HL-60 (cell line): ENCODE results near the gene GRP.

Experiments
- DNase-seq, 2 experiments: peaks; one replicate each; pipeline ENCODE4 v3.0.0-alpha.2; 2010 to 2020; ENCODE audit warnings: low read depth in 1 of 2, low spot score in 1 of 2
- H3K27ac ChIP-seq: fragments of 250-450 bp; sonication (Bioruptor Pico); replicated peaks from 2 replicates; pipeline ENCODE4 v1.5.1; 2020; ENCODE audit warnings: mild to moderate bottlenecking, moderate library complexity
- H3K27me3 ChIP-seq: fragments of 250-450 bp; sonication (Bioruptor Pico); 2 replicates; pipeline ENCODE4 v1.5.1; 2021; ENCODE audit warnings: mild to moderate bottlenecking, moderate library complexity; ENCODE audit not compliant: insufficient read depth, poor library complexity, severe bottlenecking
- H3K4me3 ChIP-seq: replicated peaks from 2 replicates; pipeline ENCODE4 v1.5.1; 2011; ENCODE audit warnings: mild to moderate bottlenecking, control low read depth, low read length; ENCODE audit not compliant: insufficient read depth
- CTCF ChIP-seq: IDR thresholded peaks from one replicate; pipeline ENCODE4 v1.5.1; 2011; ENCODE audit warnings: low read length, control low read depth, inconsistent platforms; ENCODE audit not compliant: insufficient read depth
- GABPA ChIP-seq: IDR thresholded peaks from 2 replicates; pipeline ENCODE4 v1.6.1; 2012; ENCODE audit warnings: low read depth
- POLR2AphosphoS5 ChIP-seq: IDR thresholded peaks from 2 replicates; pipeline ENCODE4 v1.6.1; 2012; ENCODE audit warnings: low read depth
- REST ChIP-seq: IDR thresholded peaks from 2 replicates; pipeline ENCODE4 v1.6.1; 2012; ENCODE audit warnings: low read depth; ENCODE audit not compliant: insufficient replicate concordance
- SPI1 ChIP-seq: IDR thresholded peaks from 2 replicates; pipeline ENCODE4 v1.6.1; 2012; ENCODE audit warnings: low read depth, mild to moderate bottlenecking, borderline replicate concordance

The GRP gene

GRCh38 chr18:59208602-59209125, 11.3 kb upstream of the GRP start:
- TF ChIP-seq REST (no peak), POLR2AphosphoS5 (no peak), GABPA (no peak), CTCF (no peak), SPI1 (no peak)
- Histone ChIP-seq H3K27ac (no peak overlapping the region), H3K27me3 (peaks cover 16% of the 10 kb centered on the region), H3K4me3 (no peak overlapping the region)
- DNase-seq: no peak

GRCh38 chr18:59210299-59210698, 9.7 kb upstream of the GRP start:
- no peak for DNase-seq
- Histone ChIP-seq H3K27ac (no peak overlapping the region), H3K27me3 (peaks cover 7% of the 10 kb centered on the region), H3K4me3 (no peak overlapping the region)
- TF ChIP-seq POLR2AphosphoS5 (no peak), GABPA (no peak), CTCF (no peak), REST (no peak), SPI1 (no peak)

GRCh38 chr18:59211629-59212028, 8.3 kb upstream of the GRP start:
- Histone ChIP-seq H3K27ac (no peak overlapping the region), H3K27me3 (peaks cover 13% of the 10 kb centered on the region), H3K4me3 (no peak overlapping the region)
- no peak for TF ChIP-seq GABPA
- TF ChIP-seq POLR2AphosphoS5: no peak
- TF ChIP-seq CTCF: no peak
- TF ChIP-seq SPI1: no peak
- no peak for TF ChIP-seq REST
- no peak for DNase-seq
